Stimulated activated CD4-positive, alpha-beta T cell treated with anti-CD3 and anti-CD28 coated beads, Interleukin-4, amount 100 ng/mL, for 1 hour (primary cell): ENCODE data around the gene CARF.
"Not testable (repeated sequence)": the region's sequence is repeated elsewhere in the genome, so short reads cannot be mapped to it uniquely, and the experiment has no call there.

ENCODE experiments used
- DNase-seq: peaks from one replicate; pipeline ENCODE4 v3.0.0-alpha.2; 2020

CARF gene

GRCh38 chr2:202911512-202912341 is at the start of gene CARF, which contains the start of gene WDR12:
Gene CARF, plus strand, starts transcription at chr2:202912275. Its CDS starts 29,628 bp downstream, at chr2:202941903.
Gene WDR12, minus strand, starts transcription at chr2:202911673. Its CDS starts 197 bp downstream, at chr2:202911476.
- peak; percentile 89 for DNase-seq

- peak; percentile 66 for DNase-seq
Measured at GRCh38 chr2:202870431-202871299, 41.4 kb upstream of the CARF start.

GRCh38 chr2:202871300-202872141 is 40.6 kb upstream of the CARF start, which contains the start of gene ICA1L:
Gene ICA1L, minus strand, starts transcription at chr2:202871766. Its CDS starts 42,757 bp downstream, at chr2:202829009.
- DNase-seq = peak; percentile 50

- DNase-seq = no peak
Measured at GRCh38 chr2:202877699-202878098, 34.4 kb upstream of the CARF start.

- DNase-seq = no peak
Measured at GRCh38 chr2:202881570-202881969, 30.5 kb upstream of the CARF start.

- no peak for DNase-seq
Measured at GRCh38 chr2:202883987-202884675, 27.9 kb upstream of the CARF start.

GRCh38 chr2:202885190-202885589 is 26.9 kb upstream of the CARF start:
- no peak for DNase-seq

DNA sequence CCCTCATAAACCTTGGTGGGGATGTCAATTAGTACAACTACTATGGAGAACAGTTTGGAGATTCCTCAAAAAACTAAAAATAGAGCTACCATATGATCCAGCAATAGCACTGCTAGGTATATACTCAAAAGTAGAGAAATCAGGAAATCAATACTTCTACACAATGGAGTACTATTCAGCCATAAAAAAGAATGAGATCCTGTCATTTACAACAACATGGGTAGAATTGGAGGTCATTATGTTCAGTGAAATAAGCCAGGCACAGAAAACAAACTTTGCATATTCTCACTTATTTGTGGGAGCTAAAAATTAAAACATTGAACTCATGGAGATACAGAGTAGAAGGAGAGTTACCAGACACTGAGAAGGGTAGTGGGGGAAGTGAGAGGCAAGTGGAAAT is 6.6 kb upstream of the CARF start:
- not testable (repeated sequence) for DNase-seq

- DNase-seq = no peak
Measured at GRCh38 chr2:202908186-202908585, 3.9 kb upstream of the CARF start.

DNA sequence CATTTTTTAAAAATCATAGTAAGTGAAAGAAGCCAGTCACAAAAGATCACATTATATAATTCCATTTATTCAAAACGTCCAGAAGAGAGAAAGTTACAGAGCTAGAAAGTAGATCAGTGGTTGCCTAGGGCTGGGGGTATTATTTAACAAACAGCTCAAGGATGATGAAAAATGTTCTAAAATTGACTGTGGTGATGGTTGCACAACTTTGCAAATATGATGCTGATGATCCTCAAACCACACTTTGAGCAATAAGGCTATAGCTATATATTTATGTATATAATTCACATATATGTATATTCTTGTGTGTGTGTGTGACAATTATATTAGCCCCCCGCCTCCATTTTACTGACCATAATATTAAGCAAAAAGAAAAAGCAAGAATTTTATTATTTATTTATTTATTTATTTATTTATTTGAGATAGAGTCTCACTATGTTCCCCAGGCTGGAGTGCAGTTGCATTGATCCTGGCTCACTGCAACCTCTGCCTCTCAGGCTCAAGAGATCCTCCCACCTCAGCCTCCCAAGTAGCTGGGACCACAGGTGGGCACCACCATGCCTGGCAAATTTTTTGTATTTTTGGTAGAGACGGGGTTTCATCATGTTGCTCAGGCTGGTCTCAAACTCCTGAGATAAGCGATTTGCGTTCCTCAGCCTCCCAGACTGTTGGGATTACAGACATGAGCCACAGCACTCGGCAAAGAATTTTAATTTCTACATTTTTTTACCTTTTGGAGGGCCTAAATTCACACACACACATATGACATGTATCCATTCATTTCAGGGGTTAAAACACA is 2.5 kb upstream of the CARF start:
- DNase-seq = no peak

- not testable (repeated sequence) for DNase-seq
Measured at GRCh38 chr2:202910250-202910649, 1.8 kb upstream of the CARF start.

GRCh38 chr2:202910698-202911097 is 1.4 kb upstream of the CARF start:
- no peak for DNase-seq

GRCh38 chr2:202911203-202911511 is 918 bp upstream of the CARF start:
- DNase-seq = no peak

- not testable (repeated sequence) for DNase-seq
Measured at GRCh38 chr2:202912342-202913201, 497 bp downstream of the CARF start.

- no peak for DNase-seq
Measured at GRCh38 chr2:202918860-202919259, 6.8 kb downstream of the CARF start.

DNA sequence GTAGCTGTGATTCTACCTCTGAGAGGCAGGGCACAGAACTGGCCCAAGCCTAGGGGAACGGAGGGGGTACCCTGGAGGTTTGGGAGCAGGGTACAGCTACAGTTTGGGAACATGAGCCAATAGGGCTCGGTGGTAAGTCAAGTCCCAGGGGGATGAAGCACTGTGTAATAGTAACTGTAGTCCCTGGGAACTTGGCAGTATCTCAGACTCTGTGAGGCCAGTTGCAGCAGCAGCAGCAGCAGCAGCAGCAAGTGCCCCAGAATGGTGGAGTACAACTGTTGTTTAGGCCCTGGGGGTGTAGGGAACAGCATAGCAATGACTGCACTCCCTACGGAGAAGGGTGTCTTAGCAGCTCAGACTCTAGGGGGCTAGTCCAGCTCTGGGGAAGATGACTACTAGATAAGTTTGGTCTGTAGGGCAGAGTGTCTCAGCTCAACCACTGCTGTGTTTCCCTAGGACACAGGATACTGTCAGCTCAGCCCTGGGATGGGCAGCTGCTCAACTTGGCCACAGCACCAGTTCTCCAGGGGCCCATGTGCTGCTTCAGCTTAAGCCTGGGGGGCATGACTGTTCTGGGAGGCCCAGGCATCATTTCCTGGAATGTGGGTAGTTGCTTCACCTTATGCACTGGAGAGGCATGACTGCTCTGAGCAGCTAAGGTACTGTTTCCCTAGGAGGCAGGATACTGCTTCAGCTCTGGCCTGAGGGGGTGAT is 20.5 kb downstream of the CARF start:
- DNase-seq = no peak

DNA sequence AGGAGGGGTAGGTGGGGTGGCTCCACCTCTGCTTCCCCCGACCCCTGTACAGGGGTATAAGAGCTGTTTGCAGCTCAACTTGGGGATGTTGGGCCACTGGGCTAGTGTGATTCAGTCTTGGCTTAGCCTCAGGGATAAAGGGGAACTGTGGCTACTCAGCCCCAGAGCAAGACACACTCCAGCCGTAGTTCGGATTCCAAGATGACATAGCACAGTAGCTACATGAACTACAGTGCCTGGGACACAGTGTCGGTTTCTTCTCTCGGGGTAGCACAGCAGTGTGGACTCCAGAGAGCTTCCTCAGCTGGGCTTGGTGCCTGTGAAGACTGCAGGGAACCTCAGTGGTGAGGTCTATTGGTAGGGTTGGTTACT is 21.1 kb downstream of the CARF start:
- no peak for DNase-seq

- no peak for DNase-seq
Measured at GRCh38 chr2:202933958-202934357, 21.9 kb downstream of the CARF start.

DNA sequence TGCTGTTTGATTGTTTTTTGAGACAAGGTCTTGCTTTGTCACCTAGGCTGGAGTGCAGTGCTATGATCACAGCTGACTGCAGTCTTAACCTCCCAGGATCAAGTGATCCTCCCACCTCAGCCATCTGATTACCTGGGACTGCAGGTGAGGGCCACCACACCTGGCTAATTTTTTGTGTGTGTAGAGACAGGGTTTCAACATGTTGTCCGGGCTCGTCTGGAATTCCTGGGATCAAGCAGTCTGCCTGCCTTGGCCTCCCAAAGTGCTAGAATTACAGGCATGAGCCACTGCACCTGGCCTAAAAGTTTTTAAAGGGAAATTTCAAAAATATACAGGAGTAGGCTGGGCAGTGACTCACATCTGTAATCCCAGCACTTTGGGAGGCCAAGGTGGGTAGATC is 22.4 kb downstream of the CARF start:
- DNase-seq = no peak

GRCh38 chr2:202938960-202939359 is 26.9 kb downstream of the CARF start:
- DNase-seq = no peak
